NCI-H2029 treated with DMSO at 0.1 percent for 48 hours (cell line): ENCODE measurements around the gene SORCS2.

Source experiments
- DNase-seq: peaks from one replicate; lab custom pipeline; 2025; lab: John Stamatoyannopoulos, UW

SORCS2 gene

GRCh38 chr4:7510066-7510465 is 317.7 kb downstream of the SORCS2 start:
- DNase-seq, result no peak

DNA sequence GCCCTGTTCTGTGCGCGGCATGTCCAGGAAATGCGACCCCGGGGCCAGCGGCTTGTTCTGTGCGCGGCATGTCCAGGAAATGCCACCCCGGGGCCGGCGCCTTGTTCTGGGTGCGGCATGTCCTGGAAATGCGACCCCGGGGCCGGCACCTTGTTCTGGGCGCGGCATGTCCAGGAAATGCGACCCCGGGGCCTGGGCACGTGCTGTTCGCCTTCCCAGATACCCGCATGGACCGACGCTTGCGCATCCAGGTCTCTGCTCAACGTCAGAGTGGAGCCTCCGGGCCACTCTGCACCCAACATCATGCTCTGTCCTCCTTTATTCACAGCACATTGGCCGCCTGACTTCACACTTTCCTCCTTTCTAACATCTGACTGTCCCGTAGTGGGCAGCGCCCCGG is 318.2 kb downstream of the SORCS2 start:
- no peak for DNase-seq

GRCh38 chr4:7511525-7511924 is 319.2 kb downstream of the SORCS2 start:
- DNase-seq, result no peak

DNA sequence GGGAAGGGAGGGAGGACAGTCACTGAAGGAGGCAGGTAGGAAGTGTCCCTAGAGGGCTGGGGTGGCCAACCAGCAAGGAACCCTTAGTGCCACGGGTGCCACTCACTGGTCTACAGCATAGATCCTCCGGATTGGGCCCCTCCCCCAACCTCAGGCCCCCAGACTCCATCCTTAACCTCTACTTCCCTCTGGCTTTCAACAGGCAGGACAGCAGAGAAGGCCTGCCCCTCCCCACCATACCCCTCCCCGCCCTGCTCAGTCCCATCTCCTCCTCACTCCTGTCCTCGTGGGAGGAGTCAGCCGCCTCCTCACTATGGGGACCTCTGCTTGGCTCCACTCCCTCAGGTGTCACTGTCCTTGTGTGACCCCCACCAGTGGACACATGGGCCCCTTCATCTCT is 320.1 kb downstream of the SORCS2 start:
- DNase-seq, result no peak

DNA sequence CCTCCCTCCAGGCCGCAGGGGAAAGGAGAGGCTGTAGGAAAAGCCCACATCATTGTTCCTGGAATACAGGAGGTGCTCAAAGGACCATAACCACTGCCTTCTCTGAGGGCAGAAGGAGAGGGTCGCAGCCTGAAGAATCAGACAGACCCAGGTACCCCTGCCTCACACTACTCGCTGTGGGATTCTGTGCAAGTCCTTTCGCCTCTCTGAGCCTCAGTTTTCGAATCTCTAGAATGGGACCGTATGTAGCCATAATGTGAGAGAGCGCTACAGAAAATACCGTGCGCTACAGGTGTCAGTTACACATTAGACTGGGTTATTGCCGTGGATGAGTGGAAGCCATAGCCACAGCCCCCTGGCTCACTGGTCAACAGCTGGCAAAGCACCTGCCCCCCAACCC is 320.6 kb downstream of the SORCS2 start:
- DNase-seq, result no peak

DNA sequence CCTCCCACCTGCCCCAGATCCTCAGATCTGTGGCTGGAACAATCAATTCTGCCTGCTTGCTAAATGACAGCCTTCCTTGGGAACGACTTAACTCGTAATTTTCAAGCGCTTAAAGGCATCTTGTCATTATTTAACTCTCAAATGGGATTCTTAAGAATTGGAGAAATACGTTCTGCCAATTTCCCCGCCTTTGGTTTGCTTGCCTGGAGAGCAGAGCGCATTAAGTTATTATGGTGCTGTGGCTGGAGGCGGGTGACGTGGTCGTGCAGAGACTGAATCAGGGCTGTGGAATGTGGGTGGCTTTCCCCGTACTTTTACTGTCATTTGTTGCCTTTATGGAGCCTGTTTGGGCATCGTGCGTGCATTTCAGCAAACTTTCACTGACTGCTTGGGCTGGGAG is 321.3 kb downstream of the SORCS2 start:
- DNase-seq, result no peak

DNA sequence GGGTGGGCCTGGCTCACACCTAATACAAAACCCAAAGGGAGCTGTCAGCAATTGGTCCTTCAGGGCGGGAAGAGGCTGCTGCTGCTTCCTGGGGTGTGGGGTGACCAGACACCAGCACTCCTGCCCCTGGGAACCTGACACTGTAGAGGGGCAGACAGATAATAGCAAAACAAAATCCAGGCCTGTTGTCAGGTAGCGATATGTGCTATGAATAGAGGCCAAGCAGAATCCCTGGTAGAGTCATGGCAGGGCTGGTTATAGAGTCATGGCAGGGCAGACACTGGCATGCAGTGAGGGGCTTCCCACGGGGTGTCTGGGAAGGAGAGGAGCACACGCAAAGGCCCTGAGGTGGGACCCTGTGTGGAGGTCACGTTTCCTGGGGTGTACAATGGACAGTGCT is 321.9 kb downstream of the SORCS2 start:
- no peak for DNase-seq

DNA sequence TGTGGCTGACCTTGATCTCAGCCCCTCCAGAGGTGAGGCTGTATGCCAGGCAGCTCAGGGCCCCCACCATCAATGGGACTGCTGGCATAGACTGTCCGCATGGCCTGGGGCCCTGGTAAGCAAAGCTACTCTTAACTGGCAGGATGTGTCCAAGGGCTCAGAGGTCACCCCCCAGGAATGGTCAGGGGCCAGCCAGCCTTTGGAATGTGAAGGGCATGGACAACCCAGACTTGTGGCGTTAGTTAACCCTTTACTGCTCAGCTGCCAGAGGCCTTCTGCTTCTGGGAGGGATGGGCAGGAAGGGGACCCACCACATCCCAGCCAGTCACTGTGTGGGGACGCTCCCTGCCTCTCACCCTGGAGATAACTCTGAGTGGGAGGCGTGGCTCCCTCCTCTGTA is 322.5 kb downstream of the SORCS2 start:
- no peak for DNase-seq

- no peak for DNase-seq
These were observed 323.1 kb downstream of the SORCS2 start for GRCh38 chr4:7515390-7515902.

DNA sequence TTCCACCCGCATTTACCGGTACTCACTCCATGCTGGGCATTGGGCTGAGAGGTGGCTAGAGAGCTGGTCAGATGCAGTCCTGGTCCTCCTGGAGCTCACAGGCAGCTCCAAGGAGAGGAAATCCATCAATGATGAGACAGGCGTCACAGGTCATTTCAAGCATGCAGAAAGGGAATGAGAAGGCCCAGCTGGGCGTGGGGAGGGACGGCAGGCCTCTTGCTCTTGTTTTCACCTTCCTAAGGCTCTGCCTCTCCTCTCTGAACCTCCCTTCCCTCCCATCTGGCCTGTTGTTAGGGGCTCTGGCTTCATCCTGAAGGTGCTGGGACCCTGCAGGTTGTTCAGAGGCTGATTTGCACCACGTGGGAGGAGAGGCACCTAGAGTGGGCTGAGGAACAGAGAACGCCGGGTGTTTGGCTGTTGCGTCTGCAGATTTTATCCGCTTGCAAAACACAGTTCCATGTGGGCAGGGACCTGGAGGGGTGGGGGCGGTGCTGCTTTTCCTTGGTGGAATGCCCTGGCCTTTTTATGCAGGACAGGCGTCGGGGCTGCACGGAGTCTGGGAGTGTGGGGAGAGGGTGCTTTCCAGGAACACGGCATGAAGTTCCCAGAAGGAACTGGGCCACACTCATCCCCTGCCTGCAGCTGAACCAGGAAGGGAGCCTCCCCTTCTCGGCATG is 323.9 kb downstream of the SORCS2 start:
- no peak for DNase-seq

DNA sequence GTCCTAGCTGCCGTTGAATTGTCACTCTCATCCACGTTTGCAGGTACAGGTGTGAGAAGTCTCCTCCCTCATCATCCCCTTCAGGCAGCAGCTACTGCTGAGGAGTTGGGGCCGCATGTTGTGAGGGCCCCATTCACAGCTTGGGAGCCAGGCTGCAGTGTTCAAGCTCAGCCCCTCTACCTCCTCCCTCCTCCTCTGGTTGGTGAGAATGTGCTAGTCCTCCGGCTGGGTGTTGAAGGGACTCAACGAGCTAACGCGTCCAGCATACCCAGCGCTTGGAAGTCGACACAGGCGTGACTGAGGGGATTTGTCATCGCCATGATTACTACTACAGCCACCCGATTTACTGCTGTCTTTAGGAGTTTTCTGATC is 324.4 kb downstream of the SORCS2 start:
- DNase-seq, result no peak

GRCh38 chr4:7518871-7519637 is 326.7 kb downstream of the SORCS2 start:
- peak; percentile 74 for DNase-seq

DNA sequence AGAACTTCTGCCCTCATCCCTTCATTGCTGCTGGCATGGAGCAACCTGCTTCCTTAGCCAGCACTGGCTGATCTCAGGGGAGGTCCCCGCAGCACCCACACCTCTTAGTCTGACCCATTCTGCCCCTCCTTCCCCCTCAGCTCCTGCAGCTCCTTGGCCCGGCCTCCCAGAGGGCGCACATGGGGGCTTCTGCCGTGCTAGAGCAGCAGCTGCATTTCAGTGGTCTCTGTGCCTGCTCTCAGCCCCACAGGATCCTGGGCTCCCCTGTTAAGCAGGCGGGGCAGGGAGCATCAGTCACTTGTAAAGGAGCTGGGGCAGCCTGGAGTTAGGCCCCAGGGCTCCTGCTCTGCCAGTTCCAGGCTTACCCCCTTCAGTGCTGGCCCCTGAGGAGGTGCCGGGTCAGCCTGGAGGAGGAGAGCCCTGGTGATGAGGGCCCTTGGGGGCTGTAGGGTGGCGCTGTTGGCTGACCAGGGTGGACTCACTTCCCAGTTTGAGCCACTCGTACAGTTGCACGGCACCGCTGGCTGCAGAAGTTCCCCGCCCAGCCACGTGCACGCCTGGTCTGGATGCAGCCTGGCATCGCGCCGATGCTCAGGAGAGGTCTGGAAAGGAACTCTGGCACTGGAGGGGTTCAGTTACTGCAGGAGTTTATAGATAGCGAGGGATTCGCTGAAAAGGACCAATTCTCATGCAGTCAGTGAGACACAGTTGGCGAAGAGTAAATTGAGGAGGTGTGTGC is 327.5 kb downstream of the SORCS2 start:
- no peak for DNase-seq

GRCh38 chr4:7521666-7522065 is 329.3 kb downstream of the SORCS2 start:
- DNase-seq, result no peak

GRCh38 chr4:7522452-7523220 is 330.3 kb downstream of the SORCS2 start:
- no peak for DNase-seq

DNA sequence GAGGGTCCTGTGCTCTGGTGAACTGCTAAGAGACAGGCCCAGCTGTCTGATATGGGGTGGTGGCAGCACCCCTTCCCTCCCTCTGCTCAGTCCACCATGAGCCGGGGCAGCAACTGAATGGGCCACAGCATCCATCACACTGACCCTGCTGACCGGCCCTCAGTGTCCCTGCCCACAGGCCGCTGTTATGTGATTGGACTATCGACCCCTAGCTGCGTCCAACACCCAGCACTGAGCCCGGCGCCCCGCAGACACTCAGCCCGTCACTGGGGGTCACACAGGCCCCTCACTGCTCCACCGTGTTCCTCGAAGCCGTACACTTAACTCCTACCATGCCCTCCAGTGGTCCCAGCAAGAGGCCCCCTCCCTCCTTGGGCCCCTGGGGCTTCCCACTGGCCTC is 331.2 kb downstream of the SORCS2 start:
- no peak for DNase-seq

GRCh38 chr4:7524064-7524682 is 331.8 kb downstream of the SORCS2 start:
- DNase-seq, result no peak

DNA sequence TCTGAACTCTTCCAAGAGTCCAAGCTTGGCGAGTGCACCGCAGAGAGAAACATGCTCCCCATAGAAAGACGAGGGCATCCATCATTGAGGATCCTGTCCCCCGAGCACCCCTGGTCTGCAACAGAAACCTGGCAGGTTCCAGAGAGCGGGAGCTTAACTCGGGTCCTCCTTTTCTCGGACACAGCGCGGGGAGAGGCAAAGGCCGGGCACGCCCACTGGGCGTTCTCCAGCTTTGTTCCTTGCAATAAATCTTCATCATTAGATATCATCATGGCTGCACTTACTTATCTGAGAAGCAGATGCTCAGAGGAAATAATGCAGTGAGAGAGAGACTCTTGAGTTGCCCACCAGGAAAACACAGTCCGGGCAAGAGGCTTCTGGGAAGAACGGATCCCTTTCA is 332.5 kb downstream of the SORCS2 start:
- DNase-seq, result no peak

DNA sequence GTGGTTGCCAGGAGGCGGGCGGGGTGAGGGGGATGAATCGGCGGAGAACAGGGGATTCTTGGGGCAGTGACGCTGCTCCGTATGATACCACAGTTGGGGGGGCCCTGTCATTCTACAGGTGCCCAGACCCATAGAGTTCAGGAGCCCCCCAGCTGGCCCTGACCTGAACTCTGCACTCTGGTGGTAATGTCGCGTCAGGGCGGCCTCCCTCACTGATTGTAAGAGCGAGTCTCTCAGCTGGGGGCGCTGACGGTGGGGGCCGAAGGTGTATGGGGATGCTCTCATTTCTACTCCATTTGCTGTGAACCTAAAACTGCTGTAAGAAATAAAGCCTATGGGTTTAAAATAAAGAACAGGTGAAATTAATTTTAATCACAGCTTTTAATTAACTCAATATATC is 334.2 kb downstream of the SORCS2 start:
- DNase-seq, result no peak

- DNase-seq, result no peak
These were observed 334.7 kb downstream of the SORCS2 start for GRCh38 chr4:7526929-7527535.

- no peak for DNase-seq
These were observed 337.2 kb downstream of the SORCS2 start for GRCh38 chr4:7529368-7530080.
